ENCODE measurements around the gene IGSF10.
"Not testable (repeated sequence)": the region's sequence is repeated elsewhere in the genome, so short reads cannot be mapped to it uniquely, and the experiment has no call there.

The IGSF10 gene

GRCh38 chr3:151460774-151461450 is at the start of gene IGSF10:
Gene IGSF10, minus strand, starts transcription at chr3:151461061. Its CDS starts 2,352 bp downstream, at chr3:151458709.
- no peak for DNase-seq

GRCh38 chr3:151509468-151510135 is 48.7 kb upstream of the IGSF10 start:
- not testable (repeated sequence) for DNase-seq

GRCh38 chr3:151504606-151505005 is 43.7 kb upstream of the IGSF10 start:
- no peak for DNase-seq

GRCh38 chr3:151503074-151503473 is 42.2 kb upstream of the IGSF10 start:
- no peak for DNase-seq

GRCh38 chr3:151501923-151502632 is 41.2 kb upstream of the IGSF10 start:
- DNase-seq: no peak

GRCh38 chr3:151501171-151501922 is 40.5 kb upstream of the IGSF10 start:
- no peak for DNase-seq

- no peak for DNase-seq
These were observed 38.3 kb upstream of the IGSF10 start for GRCh38 chr3:151499168-151499567.

- DNase-seq: no peak
These were observed 30.7 kb upstream of the IGSF10 start for GRCh38 chr3:151491525-151491924.

- not testable (repeated sequence) for DNase-seq
These were observed 27.0 kb upstream of the IGSF10 start for GRCh38 chr3:151487833-151488232.

GRCh38 chr3:151483961-151484520 is 23.2 kb upstream of the IGSF10 start:
- DNase-seq: no peak

- DNase-seq: no peak
These were observed 22.6 kb upstream of the IGSF10 start for GRCh38 chr3:151483488-151483887.

- DNase-seq: no peak
These were observed 19.6 kb upstream of the IGSF10 start for GRCh38 chr3:151480492-151480891.

- no peak for DNase-seq
These were observed 18.6 kb upstream of the IGSF10 start for GRCh38 chr3:151479452-151479851.

- no peak for DNase-seq
These were observed 17.5 kb upstream of the IGSF10 start for GRCh38 chr3:151478335-151478697.

- no peak for DNase-seq
These were observed 16.9 kb upstream of the IGSF10 start for GRCh38 chr3:151477591-151478334.

GRCh38 chr3:151476344-151477018 is 15.6 kb upstream of the IGSF10 start:
- DNase-seq: no peak

GRCh38 chr3:151468284-151468917 is 7.5 kb upstream of the IGSF10 start:
- peak; percentile 10 for DNase-seq

- no peak for DNase-seq
These were observed 6.2 kb upstream of the IGSF10 start for GRCh38 chr3:151467069-151467468.

- DNase-seq: no peak
These were observed 2.1 kb upstream of the IGSF10 start for GRCh38 chr3:151462991-151463390.

GRCh38 chr3:151462278-151462780 is 1.5 kb upstream of the IGSF10 start:
- no peak for DNase-seq

GRCh38 chr3:151460228-151460627 is 633 bp downstream of the IGSF10 start:
- no peak for DNase-seq

All from activated naive CD4-positive, alpha-beta T cell treated with Interleukin-2 at 50 U/mL for 16 hours (primary cell).